DND-41 (cell line): ENCODE results near the gene RBKS.

Experiments used
- ATAC-seq: fragments of 200-7000 bp; cut with Tn5 transposase; 3 replicates; pipeline ENCODE4 v1.9.1; 2021; ENCODE audit warnings: low read depth; ENCODE audit not compliant: insufficient read depth
- DNase-seq: peaks from one replicate; pipeline ENCODE4 v3.0.0-alpha.2; 2020
- H2AFZ ChIP-seq: 2 replicates; pipeline ENCODE4 v1.6.0; 2012; ENCODE audit warnings: low read depth, low read length
- H3K27ac ChIP-seq: 2 replicates; pipeline ENCODE4 v1.5.1; 2012; ENCODE audit warnings: low read length, inconsistent platforms
- H3K27me3 ChIP-seq: fragments of 200-600 bp; sonication (generic); 2 replicates; pipeline ENCODE4 v1.6.0; 2012; ENCODE audit warnings: low read length, mild to moderate bottlenecking, inconsistent platforms; ENCODE audit not compliant: insufficient read depth, poor library complexity
- H3K36me3 ChIP-seq: 2 replicates; pipeline ENCODE4 v1.5.1; 2012; ENCODE audit warnings: low read length, inconsistent platforms; ENCODE audit not compliant: insufficient read depth
- H3K4me1 ChIP-seq: 2 replicates; pipeline ENCODE4 v1.5.1; 2012; ENCODE audit warnings: mild to moderate bottlenecking, low read length; ENCODE audit not compliant: insufficient read depth
- H3K4me2 ChIP-seq: 2 replicates; pipeline ENCODE4 v1.6.0; 2012; ENCODE audit warnings: mild to moderate bottlenecking, moderate library complexity, low read length, inconsistent platforms; ENCODE audit not compliant: insufficient read depth
- H3K4me3 ChIP-seq, 2 experiments: fragments of 200-600 bp in 1 of 2; shearing (Covaris generic) in 1 of 2; 2 replicates each; pipeline ENCODE4 v1.5.1; 2012 to 2016; ENCODE audit warnings: inconsistent platforms in 2 of 2, low read length in 2 of 2, mild to moderate bottlenecking in 2 of 2, low read depth in 1 of 2, moderate library complexity in 1 of 2
- H3K79me2 ChIP-seq: 2 replicates; pipeline ENCODE4 v1.6.0; 2012; ENCODE audit warnings: low read length, inconsistent platforms; ENCODE audit not compliant: insufficient read depth
- H3K9ac ChIP-seq: 2 replicates; pipeline ENCODE4 v1.6.0; 2012; ENCODE audit warnings: low read depth, mild to moderate bottlenecking, inconsistent platforms, low read length, moderate library complexity
- H3K9me3 ChIP-seq: 2 replicates; pipeline ENCODE4 v1.5.1; 2012; ENCODE audit warnings: low read length, moderate library complexity, mild to moderate bottlenecking, inconsistent platforms; ENCODE audit not compliant: insufficient read depth, severe bottlenecking
- H4K20me1 ChIP-seq: 2 replicates; pipeline ENCODE4 v1.6.0; 2012; ENCODE audit warnings: low read length; ENCODE audit not compliant: insufficient read depth
- EZH2 ChIP-seq: IDR thresholded peaks from 3 replicates; pipeline ENCODE4 v1.6.1; 2012; ENCODE audit warnings: borderline replicate concordance, low read depth, mild to moderate bottlenecking, moderate library complexity, low read length, inconsistent platforms; ENCODE audit not compliant: severe bottlenecking
- TF ChIP-seq, protein P1 (sequence below): IDR thresholded peaks from 2 replicates; pipeline ENCODE4 v1.5.1; 2012; ENCODE audit warnings: borderline replicate concordance, low read length, moderate library complexity, mild to moderate bottlenecking; ENCODE audit not compliant: poor library complexity, severe bottlenecking; ENCODE audit errors: extremely low read depth

The RBKS gene

DNA sequence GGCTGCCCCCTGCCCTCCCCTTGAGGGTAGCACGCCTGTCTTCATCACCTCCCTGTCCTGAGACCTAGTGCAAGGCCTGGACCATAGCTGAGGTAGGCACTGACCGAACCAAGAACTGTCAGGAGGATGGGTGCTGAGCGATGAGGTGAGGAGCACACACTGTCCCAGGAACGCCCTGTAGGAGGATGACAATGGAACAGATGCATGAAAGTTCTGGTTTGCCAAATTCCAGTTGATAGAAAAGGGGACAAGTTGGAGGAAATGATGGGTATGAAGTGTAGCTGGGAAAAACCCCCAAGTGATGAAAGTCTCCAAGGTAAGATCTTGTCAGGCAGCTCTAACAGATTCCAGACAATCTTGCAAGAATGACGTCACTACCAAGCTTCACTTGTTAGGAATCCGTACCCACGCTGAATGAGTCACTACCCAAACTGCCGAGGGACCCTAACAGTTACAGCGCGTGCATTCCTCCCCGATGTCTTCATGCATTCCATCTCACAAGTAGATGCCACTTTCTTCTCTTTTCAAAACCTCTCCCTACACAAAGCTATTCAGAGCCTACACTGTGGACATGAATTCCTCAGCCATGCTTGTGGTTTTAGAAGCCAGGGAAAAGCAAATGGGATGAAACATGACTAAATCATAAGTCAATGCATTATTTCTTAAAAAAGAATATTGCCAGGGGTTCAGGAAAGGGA is 91.1 kb downstream of the RBKS start:
- no peaks in the 10 kb centered on the region for H3K27me3 ChIP-seq
- no peaks in the 10 kb centered on the region for H3K4me1 ChIP-seq
- no peaks in the 10 kb centered on the region for H3K9me3 ChIP-seq
- DNase-seq (no peak), ATAC-seq (no peak)
- no peak for TF ChIP-seq EZH2
- TF ChIP-seq, protein P1, sequence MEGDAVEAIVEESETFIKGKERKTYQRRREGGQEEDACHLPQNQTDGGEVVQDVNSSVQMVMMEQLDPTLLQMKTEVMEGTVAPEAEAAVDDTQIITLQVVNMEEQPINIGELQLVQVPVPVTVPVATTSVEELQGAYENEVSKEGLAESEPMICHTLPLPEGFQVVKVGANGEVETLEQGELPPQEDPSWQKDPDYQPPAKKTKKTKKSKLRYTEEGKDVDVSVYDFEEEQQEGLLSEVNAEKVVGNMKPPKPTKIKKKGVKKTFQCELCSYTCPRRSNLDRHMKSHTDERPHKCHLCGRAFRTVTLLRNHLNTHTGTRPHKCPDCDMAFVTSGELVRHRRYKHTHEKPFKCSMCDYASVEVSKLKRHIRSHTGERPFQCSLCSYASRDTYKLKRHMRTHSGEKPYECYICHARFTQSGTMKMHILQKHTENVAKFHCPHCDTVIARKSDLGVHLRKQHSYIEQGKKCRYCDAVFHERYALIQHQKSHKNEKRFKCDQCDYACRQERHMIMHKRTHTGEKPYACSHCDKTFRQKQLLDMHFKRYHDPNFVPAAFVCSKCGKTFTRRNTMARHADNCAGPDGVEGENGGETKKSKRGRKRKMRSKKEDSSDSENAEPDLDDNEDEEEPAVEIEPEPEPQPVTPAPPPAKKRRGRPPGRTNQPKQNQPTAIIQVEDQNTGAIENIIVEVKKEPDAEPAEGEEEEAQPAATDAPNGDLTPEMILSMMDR = no peak
- no peaks in the 10 kb centered on the region for H3K79me2 ChIP-seq
- H3K9ac ChIP-seq = no peak overlapping the region
- no peak overlapping the region for H3K27ac ChIP-seq
- no peak overlapping the region for H3K4me2 ChIP-seq
- no peaks in the 10 kb centered on the region for H3K36me3 ChIP-seq
- H3K4me3 ChIP-seq = no peak overlapping the region
- no peak overlapping the region for H2AFZ ChIP-seq
- H4K20me1 ChIP-seq = no peaks in the 10 kb centered on the region

DNA sequence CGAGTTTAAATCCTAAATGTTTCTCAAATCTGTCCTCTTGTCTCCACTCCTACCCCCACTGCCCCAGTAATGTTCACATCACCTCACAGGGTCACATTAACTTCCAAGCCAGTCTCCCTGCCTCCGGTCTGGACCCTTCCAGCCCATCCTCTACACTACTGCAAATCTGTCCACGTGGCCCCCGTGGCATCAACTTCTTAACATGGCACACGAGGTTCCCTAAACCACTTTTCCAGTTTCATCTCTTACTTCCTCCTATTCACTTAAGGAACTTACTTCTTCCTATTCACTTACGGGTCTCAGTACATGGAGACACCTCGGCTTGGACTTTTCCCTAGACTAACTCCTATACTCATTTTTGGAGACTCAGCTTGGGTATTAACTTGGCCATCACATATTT is 91.7 kb downstream of the RBKS start:
- no peaks in the 10 kb centered on the region for H3K79me2 ChIP-seq
- no peak overlapping the region for H3K27ac ChIP-seq
- DNase-seq = no peak
- no peak overlapping the region for H3K9ac ChIP-seq
- no peaks in the 10 kb centered on the region for H3K4me1 ChIP-seq
- TF ChIP-seq EZH2 = no peak
- TF ChIP-seq, protein P1 = no peak
- H3K36me3 ChIP-seq = no peaks in the 10 kb centered on the region
- H3K9me3 ChIP-seq = no peaks in the 10 kb centered on the region
- no peak overlapping the region for H2AFZ ChIP-seq
- no peak overlapping the region for H3K4me3 ChIP-seq
- H3K4me2 ChIP-seq = no peak overlapping the region
- no peaks in the 10 kb centered on the region for H3K27me3 ChIP-seq
- no peak for ATAC-seq
- no peaks in the 10 kb centered on the region for H4K20me1 ChIP-seq

- Histone ChIP-seq H3K36me3 (no peaks in the 10 kb centered on the region), H3K4me2 (no peak overlapping the region), H2AFZ (no peak overlapping the region), H4K20me1 (no peaks in the 10 kb centered on the region), H3K4me3 (no peak overlapping the region), H3K79me2 (no peaks in the 10 kb centered on the region), H3K27me3 (no peaks in the 10 kb centered on the region), H3K9ac (no peak overlapping the region), H3K4me1 (no peaks in the 10 kb centered on the region), H3K27ac (no peak overlapping the region), H3K9me3 (no peaks in the 10 kb centered on the region)
- ATAC-seq (no peak), DNase-seq (no peak)
- TF ChIP-seq, protein P1 = no peak
- TF ChIP-seq EZH2 = no peak
These were observed 92.3 kb downstream of the RBKS start for GRCh38 chr2:27797841-27798240.
